GM21825 (cell line): ENCODE data around the gene HSPB7.
"Not testable (repeated sequence)": the region's sequence is repeated elsewhere in the genome, so short reads cannot be mapped to it uniquely, and the experiment has no call there.

Experiments
- ATAC-seq: cut with Tn5 transposase; IDR thresholded peaks from one replicate; pipeline ENCODE4 v1.9.1; 2021; ENCODE audit warnings: mild to moderate bottlenecking, moderate library complexity; ENCODE audit not compliant: unreplicated experiment

Gene HSPB7

GRCh38 chr1:16017461-16018303, at the start of gene HSPB7:
Gene HSPB7 (minus strand): TSS chr1:16018043. CDS start chr1:16017963, 80 bp downstream.
- ATAC-seq, result no peak

GRCh38 chr1:16067127-16067768, 49.4 kb upstream of the HSPB7 start:
- ATAC-seq, result no peak

GRCh38 chr1:16066245-16066644, 48.4 kb upstream of the HSPB7 start:
- no peak for ATAC-seq

- ATAC-seq, result no peak
Measured at GRCh38 chr1:16065269-16065576, 47.4 kb upstream of the HSPB7 start.

GRCh38 chr1:16064536-16065268, 46.9 kb upstream of the HSPB7 start:
- ATAC-seq, result no peak

GRCh38 chr1:16063921-16064320, 46.1 kb upstream of the HSPB7 start:
- ATAC-seq, result no peak

- ATAC-seq, result no peak
Measured at GRCh38 chr1:16063226-16063829, 45.5 kb upstream of the HSPB7 start.

- ATAC-seq, result not testable (repeated sequence)
Measured at GRCh38 chr1:16062687-16063075, 44.8 kb upstream of the HSPB7 start.

- ATAC-seq, result not testable (repeated sequence)
Measured at GRCh38 chr1:16061989-16062686, 44.3 kb upstream of the HSPB7 start.

- ATAC-seq, result no peak
Measured at GRCh38 chr1:16061266-16061665, 43.4 kb upstream of the HSPB7 start.

- ATAC-seq, result not testable (repeated sequence)
Measured at GRCh38 chr1:16058394-16059120, 40.7 kb upstream of the HSPB7 start.

- ATAC-seq, result not testable (repeated sequence)
Measured at GRCh38 chr1:16057314-16057915, 39.6 kb upstream of the HSPB7 start.

GRCh38 chr1:16056521-16056912, 38.7 kb upstream of the HSPB7 start:
- ATAC-seq, result not testable (repeated sequence)

GRCh38 chr1:16055613-16056520, 38.0 kb upstream of the HSPB7 start:
- no peak for ATAC-seq

GRCh38 chr1:16054598-16055540, 37.0 kb upstream of the HSPB7 start:
- ATAC-seq, result no peak

GRCh38 chr1:16053781-16054502, 36.1 kb upstream of the HSPB7 start:
- ATAC-seq, result no peak

- ATAC-seq, result not testable (repeated sequence)
Measured at GRCh38 chr1:16051949-16052348, 34.1 kb upstream of the HSPB7 start.
